ENCODE measurements around the gene LNX1.

LNX1 gene

GRCh38 chr4:53529025-53529424 is 62.3 kb downstream of the LNX1 start:
- no peak overlapping the region for H3K4me3 ChIP-seq (ENCODE audit: low read depth, low read length)
- TF ChIP-seq, protein P1, sequence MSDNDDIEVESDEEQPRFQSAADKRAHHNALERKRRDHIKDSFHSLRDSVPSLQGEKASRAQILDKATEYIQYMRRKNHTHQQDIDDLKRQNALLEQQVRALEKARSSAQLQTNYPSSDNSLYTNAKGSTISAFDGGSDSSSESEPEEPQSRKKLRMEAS (IDR thresholded peaks at IDR 0.05; ENCODE audit: low read depth, low read length) = no peak
- TF ChIP-seq MYC (IDR thresholded peaks at IDR 0.05; ENCODE audit: low read depth, low read length) (no peak), POLR2A (IDR thresholded peaks at IDR 0.05; ENCODE audit: extremely low read depth, insufficient read length) (no peak), CTCF (IDR thresholded peaks at IDR 0.05; ENCODE audit: low read depth, low read length) (no peak)
- DNase-seq (ENCODE audit: low read depth) = no peak

GRCh38 chr4:53527930-53528329 is 63.4 kb downstream of the LNX1 start:
- no peak overlapping the region for H3K4me3 ChIP-seq (ENCODE audit: low read depth, low read length)
- no peak for DNase-seq (ENCODE audit: low read depth)
- TF ChIP-seq MYC (IDR thresholded peaks at IDR 0.05; ENCODE audit: low read depth, low read length) (no peak), CTCF (IDR thresholded peaks at IDR 0.05; ENCODE audit: low read depth, low read length) (no peak)
- TF ChIP-seq, protein P1 (IDR thresholded peaks at IDR 0.05; ENCODE audit: low read depth, low read length) = no peak

DNA sequence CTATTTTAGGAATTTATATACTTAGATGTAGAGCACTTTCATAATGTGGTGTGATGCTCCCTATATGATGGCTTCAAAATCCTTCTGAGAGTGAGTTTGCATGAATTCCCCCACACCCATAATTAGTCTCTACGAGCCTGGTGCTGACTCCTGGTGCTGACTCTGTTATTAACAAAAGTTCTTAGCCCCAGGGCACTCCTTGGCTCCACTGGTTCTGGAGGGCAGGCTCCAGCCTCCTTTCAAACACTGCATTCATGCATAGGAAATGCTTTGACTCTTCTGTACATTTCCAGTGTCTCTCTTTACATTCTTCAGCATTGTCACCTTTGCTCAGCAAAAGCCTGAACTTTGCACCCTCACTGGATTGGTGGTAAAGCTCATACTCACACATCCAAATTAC is 64.0 kb downstream of the LNX1 start:
- TF ChIP-seq MYC (IDR thresholded peaks at IDR 0.05; ENCODE audit: low read depth, low read length) = no peak
- no peak for TF ChIP-seq POLR2A (IDR thresholded peaks at IDR 0.05; ENCODE audit: extremely low read depth, insufficient read length)
- TF ChIP-seq CTCF (IDR thresholded peaks at IDR 0.05; ENCODE audit: low read depth, low read length) = no peak
- TF ChIP-seq, protein P1 (IDR thresholded peaks at IDR 0.05; ENCODE audit: low read depth, low read length) = no peak
- no peak for DNase-seq (ENCODE audit: low read depth)
- H3K4me3 ChIP-seq (ENCODE audit: low read depth, low read length) = no peak overlapping the region

- TF ChIP-seq CTCF (IDR thresholded peaks at IDR 0.05; ENCODE audit: low read depth, low read length) (no peak), MYC (IDR thresholded peaks at IDR 0.05; ENCODE audit: low read depth, low read length) (no peak), POLR2A (IDR thresholded peaks at IDR 0.05; ENCODE audit: extremely low read depth, insufficient read length) (no peak)
- TF ChIP-seq, protein P1 (IDR thresholded peaks at IDR 0.05; ENCODE audit: low read depth, low read length) = no peak
- no peak overlapping the region for H3K4me3 ChIP-seq (ENCODE audit: low read depth, low read length)
- DNase-seq (ENCODE audit: low read depth) = no peak
These were observed 69.0 kb downstream of the LNX1 start for GRCh38 chr4:53522334-53522733.

DNA sequence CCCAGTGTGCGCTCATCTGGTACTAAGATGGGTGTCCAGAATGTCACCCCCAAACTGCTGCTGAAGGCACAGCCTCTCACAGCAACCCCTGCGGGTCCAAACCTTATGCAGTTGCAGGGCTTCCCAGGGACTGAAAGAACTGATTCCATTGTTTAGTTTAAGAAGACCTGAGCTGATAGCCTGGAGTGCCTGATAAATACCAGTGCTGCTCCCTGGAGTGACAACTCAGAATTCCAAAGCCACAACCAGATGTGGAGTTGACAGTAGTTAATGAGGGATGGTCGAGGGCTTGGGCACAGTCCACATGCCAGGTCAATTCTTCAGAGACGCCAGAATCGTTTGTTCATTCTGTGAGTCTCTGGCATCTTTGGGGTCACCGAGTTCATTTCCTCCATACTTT is 71.2 kb downstream of the LNX1 start:
- TF ChIP-seq, protein P1 (IDR thresholded peaks at IDR 0.05; ENCODE audit: low read depth, low read length) = no peak
- TF ChIP-seq CTCF (IDR thresholded peaks at IDR 0.05; ENCODE audit: low read depth, low read length) (no peak), MYC (IDR thresholded peaks at IDR 0.05; ENCODE audit: low read depth, low read length) (no peak), POLR2A (IDR thresholded peaks at IDR 0.05; ENCODE audit: extremely low read depth, insufficient read length) (no peak)
- no peak overlapping the region for H3K4me3 ChIP-seq (ENCODE audit: low read depth, low read length)
- no peak for DNase-seq (ENCODE audit: low read depth)

DNA sequence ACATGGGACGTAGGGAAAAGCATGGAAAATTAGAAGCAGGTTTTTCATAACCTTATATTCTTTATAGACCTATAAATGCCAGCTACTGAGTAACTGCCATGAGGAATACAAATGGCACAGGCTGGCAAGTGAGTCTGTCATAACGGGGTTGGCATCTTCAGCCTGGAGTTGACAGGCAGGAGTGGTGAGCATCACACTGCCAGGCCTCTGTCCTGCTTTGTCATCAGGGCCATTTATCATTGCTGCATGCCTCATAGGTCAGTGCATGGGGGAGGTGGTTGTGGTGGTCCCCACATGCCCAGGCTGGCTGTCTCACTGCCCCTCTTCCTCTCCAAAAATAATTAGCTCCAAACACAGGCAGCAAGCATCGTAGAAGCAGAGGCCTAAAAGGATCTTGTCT is 72.5 kb downstream of the LNX1 start:
- no peak for TF ChIP-seq CTCF (IDR thresholded peaks at IDR 0.05; ENCODE audit: low read depth, low read length)
- TF ChIP-seq MYC (IDR thresholded peaks at IDR 0.05; ENCODE audit: low read depth, low read length) = no peak
- no peak for TF ChIP-seq POLR2A (IDR thresholded peaks at IDR 0.05; ENCODE audit: extremely low read depth, insufficient read length)
- TF ChIP-seq, protein P1 (IDR thresholded peaks at IDR 0.05; ENCODE audit: low read depth, low read length) = no peak
- no peak for DNase-seq (ENCODE audit: low read depth)
- no peak overlapping the region for H3K4me3 ChIP-seq (ENCODE audit: low read depth, low read length)

All from NB4 (cell line).